DMS 273 (cell line): Measurements from ENCODE around the gene VPS8.
A peak's percentile ranks its signal among the peaks of the same experiment; 100 is the strongest.

Experiments used
- DNase-seq: peaks from one replicate; lab custom pipeline; 2025; ENCODE audit not compliant: unreplicated experiment; lab: John Stamatoyannopoulos, UW

VPS8 gene

GRCh38 chr3:184781801-184782200, 30.2 kb upstream of the VPS8 start:
- DNase-seq: no peak

DNA sequence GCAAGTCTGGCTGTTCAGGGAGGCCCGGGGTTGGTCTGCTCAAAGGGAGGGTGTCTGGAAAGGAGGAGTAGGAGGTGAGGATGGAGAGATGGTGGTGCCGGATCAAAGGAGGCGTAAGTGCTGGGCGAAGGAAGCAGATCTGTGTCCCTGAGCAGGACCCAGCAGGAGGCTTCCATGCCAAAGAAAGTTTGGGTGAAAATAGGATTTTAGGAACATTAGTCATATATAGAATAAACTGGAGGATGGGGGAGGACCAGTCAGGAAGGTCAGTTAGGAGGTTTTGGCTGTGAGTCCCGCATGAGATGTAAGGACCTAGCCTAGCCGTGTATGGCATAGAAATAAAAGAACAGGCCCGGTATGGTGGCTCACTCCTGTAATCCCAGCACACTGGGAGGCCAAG, 28.6 kb upstream of the VPS8 start:
- DNase-seq: no peak

DNA sequence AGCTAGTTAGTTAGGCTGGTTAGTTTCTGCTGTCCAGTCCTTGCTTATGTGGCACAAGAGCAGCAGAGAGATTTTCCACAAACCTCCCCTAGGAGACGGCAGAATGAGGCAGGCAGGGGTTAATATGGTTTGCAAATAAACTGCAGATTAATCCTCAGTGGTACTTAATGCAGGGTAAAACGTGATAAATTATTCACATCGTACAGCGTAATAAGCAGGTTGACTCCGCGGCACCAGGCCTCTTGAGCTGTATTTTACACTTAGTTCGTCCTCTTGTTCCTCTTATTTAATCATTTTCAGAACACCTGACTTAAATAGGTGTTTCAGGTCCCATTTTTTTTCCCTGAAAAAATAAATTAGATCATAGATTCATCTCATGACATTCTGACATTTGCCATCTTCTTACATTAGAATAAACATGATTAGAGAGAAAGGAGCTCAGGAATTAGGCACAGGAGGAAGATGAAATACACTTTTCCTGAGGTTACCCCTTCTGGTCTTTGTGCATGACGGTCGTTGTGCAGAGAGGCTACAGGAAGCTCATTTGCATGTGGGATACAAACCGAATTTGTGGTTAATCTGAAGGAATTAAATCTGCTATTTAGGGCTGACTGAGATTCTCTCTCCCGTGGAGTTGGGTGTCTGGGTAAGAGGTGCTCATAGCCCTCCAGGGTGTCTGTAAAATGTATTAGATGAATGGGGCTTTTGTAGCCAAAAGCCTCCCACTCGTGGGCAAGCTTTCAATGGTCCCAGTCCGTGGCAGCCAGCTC, 27.1 kb upstream of the VPS8 start:
- no peak for DNase-seq

DNA sequence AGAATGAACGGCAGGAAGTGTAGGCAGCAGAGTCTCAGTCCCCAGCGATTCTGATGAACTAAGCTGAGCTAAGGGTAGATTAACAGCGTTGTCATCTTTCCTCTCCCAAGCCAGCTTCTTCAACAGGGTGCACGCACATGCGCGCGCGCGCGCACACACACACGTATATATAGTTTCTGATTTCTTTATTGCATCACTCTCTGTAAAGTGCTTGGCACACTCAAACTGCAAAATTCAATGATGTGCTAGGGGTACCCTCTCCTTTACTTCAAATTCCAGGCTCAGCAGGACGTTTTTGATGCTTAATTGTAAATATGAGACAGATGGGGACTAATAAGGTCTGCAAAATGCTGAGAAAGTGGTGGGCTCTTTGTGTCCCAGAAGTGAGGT, 26.1 kb upstream of the VPS8 start:
- no peak for DNase-seq

DNA sequence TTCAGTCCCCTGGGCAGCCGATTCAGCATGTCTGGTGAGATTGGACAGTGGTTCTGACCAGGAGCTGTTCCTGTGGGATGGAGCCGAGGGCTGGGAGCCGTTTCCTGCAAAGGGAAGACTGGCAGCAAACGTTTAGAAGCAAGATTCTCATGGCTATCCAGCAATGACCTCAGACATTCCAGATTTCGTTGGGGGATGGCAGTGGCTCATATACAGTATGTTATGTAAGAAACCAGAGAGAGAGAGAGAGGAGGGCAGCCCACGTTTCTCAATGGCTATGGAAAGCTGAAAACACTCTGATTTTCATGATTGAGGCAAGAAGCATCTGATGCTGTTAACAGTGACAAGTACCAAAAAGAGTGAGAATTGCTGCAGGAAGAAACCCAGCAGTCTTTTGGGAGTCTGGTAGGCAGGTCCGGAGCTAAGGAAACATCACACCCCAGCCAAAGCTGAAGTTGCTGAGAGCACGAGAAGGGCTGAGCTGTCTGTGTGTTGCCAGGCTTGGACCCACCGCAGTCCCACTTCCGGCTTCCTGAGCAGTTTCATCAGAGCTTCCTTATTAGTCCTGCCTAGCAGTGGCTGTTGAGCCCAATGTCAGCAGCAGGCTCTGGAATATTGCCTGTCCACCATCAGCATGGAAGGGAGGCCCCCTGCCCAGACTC, 25.6 kb upstream of the VPS8 start:
- peak; percentile 49 for DNase-seq

DNA sequence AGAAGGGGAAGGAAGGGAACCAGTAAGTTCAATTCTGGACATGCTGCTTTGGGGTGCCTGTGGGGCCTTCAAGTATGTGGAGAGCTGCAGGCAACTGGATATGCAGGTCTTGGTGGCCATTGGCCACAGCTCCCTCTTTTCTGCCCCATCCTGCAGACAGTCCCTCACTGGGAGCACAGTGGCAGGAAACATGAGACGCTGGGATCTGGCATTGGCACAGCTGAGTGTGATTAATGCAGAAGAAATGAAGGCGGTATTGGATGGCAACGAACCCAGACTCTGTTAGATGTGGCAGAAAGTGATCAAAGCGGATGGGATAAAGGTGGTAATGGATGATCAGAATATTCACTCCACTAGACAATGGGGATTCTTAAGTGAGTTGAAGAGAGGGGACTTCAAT, 23.2 kb upstream of the VPS8 start:
- DNase-seq: peak; percentile 51

- DNase-seq: peak; percentile 67
Observed at GRCh38 chr3:184789314-184789998, 22.5 kb upstream of the VPS8 start.

- no peak for DNase-seq
Observed at GRCh38 chr3:184791171-184791570, 20.8 kb upstream of the VPS8 start.

GRCh38 chr3:184795522-184796190, 16.3 kb upstream of the VPS8 start:
- DNase-seq: no peak

- no peak for DNase-seq
Observed at GRCh38 chr3:184796551-184796950, 15.4 kb upstream of the VPS8 start.

- no peak for DNase-seq
Observed at GRCh38 chr3:184796954-184797353, 15.0 kb upstream of the VPS8 start.

DNA sequence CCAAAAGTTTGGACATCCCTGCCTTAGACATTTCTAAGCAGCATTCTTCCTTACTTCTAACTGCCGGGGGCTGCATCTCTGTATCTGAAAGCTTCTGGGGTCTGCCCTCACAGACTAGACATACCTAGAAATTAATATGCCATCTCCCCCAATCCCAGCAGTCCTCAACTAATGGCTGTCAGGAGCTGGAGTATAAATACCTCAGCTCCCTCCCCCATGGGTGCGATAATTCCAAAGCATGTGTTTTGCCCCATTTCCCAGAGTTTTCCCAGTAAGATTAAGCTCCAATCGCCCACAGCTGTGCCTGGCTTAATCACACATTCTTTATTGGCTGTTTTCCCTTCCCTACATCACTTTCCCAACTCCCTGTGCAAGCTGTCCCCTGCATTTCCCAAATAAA, 13.8 kb upstream of the VPS8 start:
- DNase-seq: peak; percentile 22

DNA sequence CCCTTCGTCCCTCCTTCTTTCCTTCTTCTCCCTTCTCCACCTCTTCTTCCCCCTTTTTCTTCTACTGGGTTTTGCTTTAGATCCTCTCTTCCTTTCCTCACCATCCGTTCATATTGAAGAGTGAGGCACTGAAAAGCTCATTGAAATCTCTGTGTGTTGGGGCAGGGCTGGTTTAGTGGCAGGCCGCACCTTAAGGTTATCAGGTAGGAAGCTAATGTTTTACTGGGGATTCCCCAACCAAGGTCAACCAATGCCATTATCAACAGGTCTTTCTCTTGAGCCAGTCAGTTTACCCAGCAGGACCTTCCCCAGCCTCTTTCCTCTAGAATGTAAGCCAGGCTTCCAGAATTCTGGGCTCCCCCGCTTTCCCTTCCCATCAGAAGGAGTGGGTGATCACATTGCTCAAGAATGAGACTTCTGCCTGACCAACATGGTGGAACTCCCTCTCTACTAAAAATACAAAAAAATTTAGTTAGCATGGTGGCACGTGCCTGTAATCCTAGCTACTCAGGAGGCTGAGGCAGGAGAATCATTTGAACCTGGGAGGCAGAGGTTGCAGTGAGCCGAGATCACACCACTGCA, 11.5 kb upstream of the VPS8 start:
- no peak for DNase-seq

- DNase-seq: no peak
Observed at GRCh38 chr3:184801241-184801785, 10.7 kb upstream of the VPS8 start.

- DNase-seq: no peak
Observed at GRCh38 chr3:184802150-184802549, 9.8 kb upstream of the VPS8 start.

GRCh38 chr3:184804801-184805200, 7.2 kb upstream of the VPS8 start:
- DNase-seq: no peak

DNA sequence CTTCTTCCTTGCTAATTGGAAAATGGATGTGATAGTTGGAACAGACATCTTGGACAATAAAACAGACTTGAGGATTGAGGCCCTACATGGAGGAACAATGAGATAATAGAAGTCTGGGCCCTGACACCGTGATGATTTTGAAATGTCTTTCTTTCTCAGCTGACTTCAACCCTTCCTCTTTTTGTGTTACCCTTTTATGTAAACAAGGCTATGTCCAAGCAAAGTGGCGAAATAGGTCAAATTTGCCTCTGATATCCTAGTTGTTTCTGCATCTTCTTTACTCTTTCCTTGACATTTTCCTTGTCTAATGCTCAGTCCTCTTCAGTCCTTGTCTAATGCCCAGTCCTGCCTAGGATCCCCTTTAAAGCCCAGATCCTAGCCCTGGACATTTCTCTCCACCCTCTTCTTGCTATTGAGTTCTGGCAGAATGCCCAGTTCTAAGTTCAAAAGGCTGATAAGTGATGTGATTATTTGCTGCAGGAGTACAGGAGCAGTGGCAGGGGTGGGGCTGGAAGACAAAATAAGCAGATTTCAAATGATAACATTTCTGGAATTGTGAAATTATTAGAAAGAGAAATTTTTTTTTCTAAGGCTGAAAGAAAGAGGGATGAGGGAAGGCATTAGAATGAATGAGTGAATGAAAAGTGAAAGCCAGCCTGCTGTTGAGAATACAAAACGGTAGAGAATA, 6.5 kb upstream of the VPS8 start:
- DNase-seq: peak; percentile 60

DNA sequence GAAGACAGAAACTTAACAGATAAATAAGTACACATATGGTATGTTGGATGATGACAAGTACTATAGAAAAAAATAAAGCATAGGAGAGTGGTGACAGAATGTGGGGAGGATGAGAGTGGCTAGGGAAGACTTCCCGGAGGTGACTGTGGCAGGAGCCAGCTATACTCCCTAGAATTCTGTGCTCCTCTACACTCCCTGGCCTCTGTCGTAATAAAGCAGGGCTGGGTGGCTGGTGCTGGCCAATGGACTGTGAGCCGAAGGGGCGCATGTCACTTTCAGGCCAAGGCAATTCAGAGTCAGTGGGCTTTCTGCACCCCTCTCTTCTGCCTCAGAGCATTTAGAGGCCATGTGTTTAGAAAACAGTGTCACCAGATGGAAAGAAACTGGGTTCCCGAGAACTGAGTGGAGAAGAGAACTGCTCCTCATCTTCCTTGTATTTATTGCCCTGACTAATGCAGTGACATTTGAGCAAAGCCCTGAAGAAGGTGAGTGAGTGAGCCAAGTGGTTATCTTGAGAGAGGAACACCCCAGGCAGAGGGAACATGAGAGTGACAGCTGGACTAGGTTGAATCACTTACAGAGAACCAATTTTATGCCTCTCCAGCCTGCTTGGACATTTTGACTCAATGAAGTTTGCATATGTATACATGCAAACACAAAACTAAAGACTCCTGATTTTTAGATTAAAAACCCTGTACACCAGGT, 5.2 kb upstream of the VPS8 start:
- DNase-seq: peak; percentile 49

- DNase-seq: peak; percentile 50
Observed at GRCh38 chr3:184807549-184807948, 4.4 kb upstream of the VPS8 start.

GRCh38 chr3:184808021-184808420, 3.9 kb upstream of the VPS8 start:
- peak; percentile 65 for DNase-seq
